ENCODE measurements around the gene STK39. TPM values are rescaled to one million over a fixed set of nuclear protein-coding genes. Genes with fewer than 3 reads are reported as not detected.

STK39 gene
- polyA plus RNA-seq, 1 donor from 2014 or later, result 9.5 TPM

DNA sequence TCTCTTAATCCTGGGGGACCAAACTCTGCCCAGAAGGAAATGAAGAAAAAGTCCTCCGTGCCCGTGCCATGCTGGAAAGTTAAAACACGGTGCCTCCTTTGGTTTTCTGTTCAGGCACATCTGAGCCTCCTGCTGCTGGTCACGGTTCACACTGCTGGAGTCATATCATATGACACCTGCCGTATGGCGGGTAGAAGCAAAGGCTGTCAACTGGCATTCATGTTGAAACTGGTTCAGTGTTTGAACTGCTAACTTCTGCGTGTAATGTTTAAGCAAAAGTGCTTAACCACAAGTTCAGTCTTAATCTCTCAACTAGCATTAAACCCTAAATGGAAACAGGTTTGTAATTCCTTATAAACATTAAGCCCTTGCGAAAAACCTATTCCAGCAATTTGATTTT is 3.1 kb downstream of the STK39 start:
- TF ChIP-seq TAF1 (IDR thresholded peaks at IDR 0.05; ENCODE audit: low read depth) (no peak), SMC3 (conservative IDR thresholded peaks at IDR 0.05; ENCODE audit: poor library complexity) (no peak), MXI1 (conservative IDR thresholded peaks at IDR 0.05; ENCODE audit: poor library complexity, severe bottlenecking) (no peak), EZH2 (IDR thresholded peaks at IDR 0.05; ENCODE audit: borderline replicate concordance, insufficient read depth, low read length, poor library complexity, severe bottlenecking) (no peak), REST (IDR thresholded peaks at IDR 0.05; ENCODE audit: borderline replicate concordance) (no peak), POLR2AphosphoS5 (IDR thresholded peaks at IDR 0.05) (no peak), CTCF (IDR thresholded peaks at IDR 0.05; ENCODE audit: poor library complexity, severe bottlenecking) (no peak), RAD21 (conservative IDR thresholded peaks at IDR 0.05) (no peak), EP300 (conservative IDR thresholded peaks at IDR 0.05; ENCODE audit: poor library complexity, severe bottlenecking) (no peak)
- Histone ChIP-seq H3K9ac (ENCODE audit: low read length) (no peak overlapping the region), H4K20me1 (ENCODE audit: insufficient read depth) (no peaks in the 10 kb centered on the region), H3K9me3 (ENCODE audit: low read length) (no peaks in the 10 kb centered on the region), H2AFZ (ENCODE audit: low read depth, low read length) (no peak overlapping the region), H3K36me3 (ENCODE audit: insufficient read depth, low read length) (no peaks in the 10 kb centered on the region), H3K9me2 (ENCODE audit: insufficient read depth, low read length) (no peaks in the 10 kb centered on the region), H3K79me2 (replicated peaks; ENCODE audit: insufficient read depth, low read length) (peaks cover 46% of the 10 kb centered on the region), H3F3A (ENCODE audit: insufficient read depth, low read length, poor library complexity, severe bottlenecking) (no peaks in the 10 kb centered on the region), H3K4me2 (ENCODE audit: low read length) (no peak overlapping the region), H3K27me3 (ENCODE audit: insufficient read depth, low read depth, low read length) (no peaks in the 10 kb centered on the region), H3K4me3 (ENCODE audit: low read length) (no peak overlapping the region), H3K27ac (ENCODE audit: low read length) (no peak overlapping the region)

DNA sequence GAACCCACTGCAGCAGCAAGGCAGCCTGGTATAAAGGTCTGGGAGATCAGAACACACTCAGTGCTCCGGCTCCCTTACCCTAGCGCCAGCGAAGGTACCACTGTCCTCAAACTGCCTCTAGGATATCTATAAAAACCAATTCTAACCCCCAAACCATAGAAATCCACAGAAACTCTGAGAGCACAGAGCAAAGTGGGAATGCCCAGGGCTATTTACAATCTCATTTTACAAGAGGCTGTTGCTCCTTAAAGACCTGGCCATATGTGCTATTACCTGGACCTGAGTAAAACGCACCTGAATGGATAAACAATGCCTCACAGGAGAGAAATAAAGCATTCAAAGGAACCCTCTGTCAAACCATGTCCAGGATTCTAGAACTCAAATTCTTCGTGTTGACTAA is 4.3 kb downstream of the STK39 start:
- no peaks in the 10 kb centered on the region for H3K36me3 ChIP-seq (ENCODE audit: insufficient read depth, low read length)
- no peaks in the 10 kb centered on the region for H3F3A ChIP-seq (ENCODE audit: insufficient read depth, low read length, poor library complexity, severe bottlenecking)
- H3K79me2 ChIP-seq (replicated peaks; ENCODE audit: insufficient read depth, low read length), result peaks cover 46% of the 10 kb centered on the region
- no peaks in the 10 kb centered on the region for H3K9me2 ChIP-seq (ENCODE audit: insufficient read depth, low read length)
- H3K4me3 ChIP-seq (ENCODE audit: low read length), result no peak overlapping the region
- H3K4me2 ChIP-seq (ENCODE audit: low read length), result no peak overlapping the region
- no peak overlapping the region for H2AFZ ChIP-seq (ENCODE audit: low read depth, low read length)
- no peak overlapping the region for H3K9ac ChIP-seq (ENCODE audit: low read length)
- no peaks in the 10 kb centered on the region for H3K9me3 ChIP-seq (ENCODE audit: low read length)
- H4K20me1 ChIP-seq (ENCODE audit: insufficient read depth), result no peaks in the 10 kb centered on the region
- TF ChIP-seq POLR2AphosphoS5 (IDR thresholded peaks at IDR 0.05) (no peak), EP300 (conservative IDR thresholded peaks at IDR 0.05; ENCODE audit: poor library complexity, severe bottlenecking) (no peak), CTCF (IDR thresholded peaks at IDR 0.05; ENCODE audit: poor library complexity, severe bottlenecking) (no peak), EZH2 (IDR thresholded peaks at IDR 0.05; ENCODE audit: borderline replicate concordance, insufficient read depth, low read length, poor library complexity, severe bottlenecking) (no peak), TAF1 (IDR thresholded peaks at IDR 0.05; ENCODE audit: low read depth) (no peak), REST (IDR thresholded peaks at IDR 0.05; ENCODE audit: borderline replicate concordance) (no peak), RAD21 (conservative IDR thresholded peaks at IDR 0.05) (no peak), SMC3 (conservative IDR thresholded peaks at IDR 0.05; ENCODE audit: poor library complexity) (no peak), MXI1 (conservative IDR thresholded peaks at IDR 0.05; ENCODE audit: poor library complexity, severe bottlenecking) (no peak)
- no peak overlapping the region for H3K27ac ChIP-seq (ENCODE audit: low read length)
- H3K27me3 ChIP-seq (ENCODE audit: insufficient read depth, low read depth, low read length), result no peaks in the 10 kb centered on the region
